Osteocyte (in vitro differentiated cells): ENCODE measurements around the gene TMEM176B. TPM values are rescaled to one million over a fixed set of nuclear protein-coding genes. Genes with fewer than 3 reads are reported as not detected.
A peak's percentile ranks its signal among the peaks of the same experiment; 100 is the strongest.
"Not testable (repeated sequence)": the region's sequence is repeated elsewhere in the genome, so short reads cannot be mapped to it uniquely, and the experiment has no call there.

ENCODE experiments used
- DNase-seq: peaks from one replicate; pipeline ENCODE4 v3.0.0; 2021; ENCODE audit warnings: mixed read lengths; ENCODE audit not compliant: unreplicated experiment; ENCODE audit errors: extremely low spot score
- H3K27ac Mint-ChIP-seq: one replicate; pipeline ENCODE4 v1.8.0; 2021; ENCODE audit warnings: mild to moderate bottlenecking, mixed read lengths; ENCODE audit not compliant: unreplicated experiment
- H3K27me3 Mint-ChIP-seq: one replicate; pipeline ENCODE4 v1.8.0; 2021; ENCODE audit warnings: mixed read lengths; ENCODE audit not compliant: unreplicated experiment
- H3K36me3 Mint-ChIP-seq: one replicate; pipeline ENCODE4 v1.8.0; 2021; ENCODE audit warnings: mixed read lengths; ENCODE audit not compliant: unreplicated experiment
- H3K4me1 Mint-ChIP-seq: one replicate; pipeline ENCODE4 v1.8.0; 2021; ENCODE audit warnings: mixed read lengths; ENCODE audit not compliant: unreplicated experiment
- H3K4me3 Mint-ChIP-seq: one replicate; pipeline ENCODE4 v1.8.0; 2021; ENCODE audit warnings: mild to moderate bottlenecking, moderate library complexity, mixed read lengths; ENCODE audit not compliant: unreplicated experiment
- H3K9me3 Mint-ChIP-seq: one replicate; pipeline ENCODE4 v1.8.0; 2021; ENCODE audit warnings: mixed read lengths; ENCODE audit not compliant: unreplicated experiment
- total RNA-seq: library from RNA; stranded (reverse); gene quantifications from 2 replicates; pipeline ENCODE4 v1.2.1, GENCODE V29; 2021
- TF ChIP-seq, protein P1 (sequence below): fragments of 200-600 bp; sonication (generic); IDR thresholded peaks from 2 replicates; pipeline ENCODE4 v1.5.0; 2021; ENCODE audit warnings: antibody characterized with exemption, mild to moderate bottlenecking, moderate library complexity

TMEM176B gene
- total RNA-seq, 1 donor from 2014 or later = not detected

DNA sequence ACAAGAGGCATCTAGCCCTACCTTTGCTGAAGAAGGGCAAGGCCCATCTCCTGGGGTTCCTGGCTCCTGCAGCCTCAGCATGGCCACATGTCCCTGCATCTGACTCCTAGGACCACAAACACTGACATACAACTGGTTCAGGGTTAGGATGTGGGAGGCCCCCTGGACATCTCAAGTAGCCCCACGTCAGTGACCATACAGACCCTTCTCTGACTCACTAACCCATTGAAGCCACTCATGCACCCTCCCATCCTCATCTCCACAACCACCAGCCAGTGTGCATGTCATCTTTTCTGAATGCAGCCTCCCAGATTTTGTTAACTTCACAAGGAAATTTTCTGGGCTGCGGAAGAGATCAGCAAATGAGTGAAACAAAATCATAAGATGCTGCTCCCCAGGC lies 18.2 kb downstream of the TMEM176B start:
- H3K4me1 Mint-ChIP-seq = no peaks in the 10 kb centered on the region
- no peak overlapping the region for H3K27ac Mint-ChIP-seq
- no peak overlapping the region for H3K4me3 Mint-ChIP-seq
- no peak for DNase-seq
- H3K27me3 Mint-ChIP-seq = peaks cover 14% of the 10 kb centered on the region
- H3K36me3 Mint-ChIP-seq = no peaks in the 10 kb centered on the region
- no peaks in the 10 kb centered on the region for H3K9me3 Mint-ChIP-seq
- TF ChIP-seq, protein P1, sequence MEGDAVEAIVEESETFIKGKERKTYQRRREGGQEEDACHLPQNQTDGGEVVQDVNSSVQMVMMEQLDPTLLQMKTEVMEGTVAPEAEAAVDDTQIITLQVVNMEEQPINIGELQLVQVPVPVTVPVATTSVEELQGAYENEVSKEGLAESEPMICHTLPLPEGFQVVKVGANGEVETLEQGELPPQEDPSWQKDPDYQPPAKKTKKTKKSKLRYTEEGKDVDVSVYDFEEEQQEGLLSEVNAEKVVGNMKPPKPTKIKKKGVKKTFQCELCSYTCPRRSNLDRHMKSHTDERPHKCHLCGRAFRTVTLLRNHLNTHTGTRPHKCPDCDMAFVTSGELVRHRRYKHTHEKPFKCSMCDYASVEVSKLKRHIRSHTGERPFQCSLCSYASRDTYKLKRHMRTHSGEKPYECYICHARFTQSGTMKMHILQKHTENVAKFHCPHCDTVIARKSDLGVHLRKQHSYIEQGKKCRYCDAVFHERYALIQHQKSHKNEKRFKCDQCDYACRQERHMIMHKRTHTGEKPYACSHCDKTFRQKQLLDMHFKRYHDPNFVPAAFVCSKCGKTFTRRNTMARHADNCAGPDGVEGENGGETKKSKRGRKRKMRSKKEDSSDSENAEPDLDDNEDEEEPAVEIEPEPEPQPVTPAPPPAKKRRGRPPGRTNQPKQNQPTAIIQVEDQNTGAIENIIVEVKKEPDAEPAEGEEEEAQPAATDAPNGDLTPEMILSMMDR = no peak

DNA sequence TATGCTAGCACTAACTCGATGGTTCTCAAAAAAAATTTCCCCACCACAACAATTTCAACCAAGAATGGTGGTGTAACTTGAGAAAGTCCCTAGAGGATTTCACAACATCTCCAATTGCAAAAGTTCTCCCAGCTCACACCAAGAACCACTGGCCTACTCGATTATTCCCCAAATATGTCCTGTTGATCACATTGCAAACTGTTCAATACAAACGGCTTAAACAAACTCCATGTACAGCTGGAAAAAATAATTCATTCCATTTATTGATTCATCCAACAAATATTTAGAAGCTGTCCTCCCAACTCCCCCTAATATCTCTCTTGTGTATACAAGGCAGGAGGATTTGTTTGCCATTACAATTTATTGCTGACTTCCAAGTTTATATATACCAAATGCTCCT lies 19.1 kb downstream of the TMEM176B start:
- Mint-ChIP-seq H3K27me3 (peaks cover 14% of the 10 kb centered on the region), H3K4me1 (no peaks in the 10 kb centered on the region), H3K36me3 (no peaks in the 10 kb centered on the region), H3K9me3 (no peaks in the 10 kb centered on the region), H3K4me3 (no peak overlapping the region), H3K27ac (no peak overlapping the region)
- no peak for DNase-seq
- TF ChIP-seq, protein P1 = no peak

DNA sequence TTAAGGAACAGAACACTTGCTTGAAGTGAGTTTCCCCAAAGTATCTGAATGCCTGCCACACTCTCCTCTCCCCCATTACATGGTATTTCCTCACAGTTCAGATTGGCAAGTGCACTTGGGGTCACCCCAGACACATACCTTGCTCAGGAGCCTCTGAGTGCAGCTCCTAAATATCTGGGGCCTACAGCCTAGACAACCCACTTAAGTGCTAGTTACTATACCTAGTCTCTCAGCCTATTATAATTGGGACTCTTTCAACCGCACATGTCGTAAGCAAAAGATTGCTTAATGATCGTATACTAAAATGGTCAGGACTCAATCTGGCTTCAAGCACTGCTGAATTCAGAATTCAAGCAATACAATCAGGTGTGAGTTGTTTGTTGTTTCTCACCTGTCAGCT lies 19.9 kb downstream of the TMEM176B start:
- no peak overlapping the region for H3K27ac Mint-ChIP-seq
- TF ChIP-seq, protein P1 = no peak
- no peaks in the 10 kb centered on the region for H3K4me1 Mint-ChIP-seq
- DNase-seq = no peak
- no peaks in the 10 kb centered on the region for H3K36me3 Mint-ChIP-seq
- no peaks in the 10 kb centered on the region for H3K9me3 Mint-ChIP-seq
- peaks cover 14% of the 10 kb centered on the region for H3K27me3 Mint-ChIP-seq
- H3K4me3 Mint-ChIP-seq = no peak overlapping the region

DNA sequence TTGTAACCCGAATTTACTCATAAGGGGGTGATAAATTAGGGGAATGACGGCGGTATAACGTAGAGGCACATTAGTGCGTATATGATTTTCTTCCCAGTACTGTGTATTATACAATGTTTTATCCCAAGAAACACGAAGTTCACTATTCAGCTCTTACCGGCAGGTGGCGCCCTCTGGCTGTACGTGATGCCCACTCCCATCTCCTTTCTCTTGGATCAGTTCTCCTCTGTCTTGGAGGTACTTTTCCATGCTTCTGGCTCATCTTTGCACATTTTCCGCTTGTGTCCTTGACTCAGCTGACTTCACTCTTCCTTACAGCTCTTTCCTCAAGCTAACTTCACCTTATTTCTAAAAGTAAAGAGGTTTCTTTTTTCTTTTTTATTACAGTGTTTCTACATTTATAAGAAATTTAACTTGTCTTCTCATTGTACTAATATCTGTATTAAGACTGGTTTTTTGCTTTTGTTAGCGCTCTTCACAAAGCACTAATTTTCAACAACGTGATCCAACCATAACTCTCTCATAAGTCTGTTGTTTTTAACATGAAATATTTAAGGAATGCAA lies 21.3 kb downstream of the TMEM176B start:
- Mint-ChIP-seq H3K4me3 (no peak overlapping the region), H3K4me1 (no peaks in the 10 kb centered on the region), H3K27me3 (peaks cover 11% of the 10 kb centered on the region), H3K36me3 (no peaks in the 10 kb centered on the region), H3K27ac (no peak overlapping the region), H3K9me3 (peaks cover 4% of the 10 kb centered on the region)
- no peak for DNase-seq
- TF ChIP-seq, protein P1 = peak; percentile 90

DNA sequence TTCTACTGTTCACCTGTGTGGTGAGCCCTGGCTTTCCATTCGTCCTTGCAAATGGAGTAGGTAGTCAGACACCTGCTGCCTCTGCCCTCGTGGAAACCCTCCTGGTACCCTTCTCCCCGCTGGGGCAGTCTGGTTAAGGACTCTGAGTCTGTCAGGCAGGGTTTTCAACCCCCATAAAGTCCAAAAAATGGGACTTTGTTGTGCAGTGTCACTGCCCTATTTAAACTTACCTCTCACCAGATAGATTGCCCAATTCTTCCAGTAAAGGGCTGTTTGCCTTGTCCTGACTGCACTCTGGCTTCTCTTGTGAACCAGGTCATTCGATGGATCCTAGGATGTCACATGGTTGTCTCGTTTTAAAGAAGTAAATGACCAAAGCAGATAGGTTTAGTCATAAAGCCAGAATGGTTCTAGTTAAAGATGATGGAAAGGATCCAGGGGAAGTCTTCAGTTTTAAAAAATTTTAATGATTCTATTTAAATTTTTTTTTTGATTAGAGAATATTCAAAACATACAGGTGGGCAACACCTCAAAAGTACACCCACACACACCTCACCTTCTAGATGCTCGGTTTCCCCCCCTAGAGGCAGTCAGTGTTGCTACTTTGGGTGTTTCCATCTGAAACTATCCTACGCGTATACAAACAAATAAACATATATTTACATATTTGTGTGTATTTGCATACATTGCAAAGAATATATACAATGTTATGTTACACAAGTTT lies 22.0 kb downstream of the TMEM176B start:
- Mint-ChIP-seq H3K4me3 (no peak overlapping the region), H3K9me3 (peaks cover 8% of the 10 kb centered on the region), H3K4me1 (no peaks in the 10 kb centered on the region), H3K27ac (no peak overlapping the region), H3K36me3 (no peaks in the 10 kb centered on the region), H3K27me3 (peaks cover 7% of the 10 kb centered on the region)
- DNase-seq = no peak
- TF ChIP-seq, protein P1 = no peak

DNA sequence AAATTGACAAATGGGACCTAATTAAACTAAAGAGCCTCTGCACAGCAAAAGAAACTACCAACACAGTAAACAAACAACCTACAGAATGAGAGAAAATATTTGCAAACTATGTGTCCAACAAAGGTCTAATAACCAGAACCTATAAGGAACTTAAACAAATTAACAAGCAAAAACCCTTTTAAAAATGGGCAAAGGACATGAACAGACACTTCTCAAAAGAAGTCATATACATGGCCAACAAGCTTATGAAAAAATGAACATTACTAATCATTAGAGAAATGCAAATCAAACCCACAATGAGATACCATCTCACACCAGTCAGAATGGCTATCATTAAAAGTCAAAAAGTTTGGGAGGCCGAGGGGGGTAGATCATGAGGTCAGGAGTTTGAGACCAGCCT lies 26.0 kb downstream of the TMEM176B start:
- H3K9me3 Mint-ChIP-seq, H3K27me3 Mint-ChIP-seq, H3K4me1 Mint-ChIP-seq, H3K36me3 Mint-ChIP-seq, H3K27ac Mint-ChIP-seq, H3K4me3 Mint-ChIP-seq, DNase-seq: not testable (repeated sequence)
